ENCODE results near the gene SORBS2.
"Not testable (repeated sequence)": the region's sequence is repeated elsewhere in the genome, so short reads cannot be mapped to it uniquely, and the experiment has no call there.

Gene SORBS2

GRCh38 chr4:185709802-185710486 is 102.0 kb downstream of the SORBS2 start:
- DNase-seq: no peak

GRCh38 chr4:185708348-185708747 is 103.6 kb downstream of the SORBS2 start:
- no peak for DNase-seq

- not testable (repeated sequence) for DNase-seq
Observed at GRCh38 chr4:185707622-185708021, 104.4 kb downstream of the SORBS2 start.

GRCh38 chr4:185702147-185702663 is 109.8 kb downstream of the SORBS2 start:
- no peak for DNase-seq

GRCh38 chr4:185700630-185701029 is 111.4 kb downstream of the SORBS2 start:
- DNase-seq: no peak

GRCh38 chr4:185700048-185700447 is 111.9 kb downstream of the SORBS2 start:
- DNase-seq: no peak

- no peak for DNase-seq
Observed at GRCh38 chr4:185697488-185697887, 114.5 kb downstream of the SORBS2 start.

- DNase-seq: no peak
Observed at GRCh38 chr4:185695743-185696142, 116.3 kb downstream of the SORBS2 start.

- no peak for DNase-seq
Observed at GRCh38 chr4:185693548-185694215, 118.3 kb downstream of the SORBS2 start.

GRCh38 chr4:185689407-185689806 is 122.6 kb downstream of the SORBS2 start:
- DNase-seq: no peak

- no peak for DNase-seq
Observed at GRCh38 chr4:185685804-185686203, 126.2 kb downstream of the SORBS2 start.

- DNase-seq: no peak
Observed at GRCh38 chr4:185683896-185684295, 128.1 kb downstream of the SORBS2 start.

- DNase-seq: no peak
Observed at GRCh38 chr4:185683222-185683621, 128.8 kb downstream of the SORBS2 start.

GRCh38 chr4:185682236-185682635 is 129.8 kb downstream of the SORBS2 start:
- DNase-seq: no peak

GRCh38 chr4:185681604-185682003 is 130.4 kb downstream of the SORBS2 start:
- no peak for DNase-seq

GRCh38 chr4:185680617-185681016 is 131.4 kb downstream of the SORBS2 start:
- DNase-seq: no peak

- DNase-seq: no peak
Observed at GRCh38 chr4:185679523-185679922, 132.5 kb downstream of the SORBS2 start.

- no peak for DNase-seq
Observed at GRCh38 chr4:185677637-185678314, 134.2 kb downstream of the SORBS2 start.

GRCh38 chr4:185672618-185673017 is 139.4 kb downstream of the SORBS2 start:
- no peak for DNase-seq

GRCh38 chr4:185672151-185672550 is 139.8 kb downstream of the SORBS2 start:
- DNase-seq: no peak

GRCh38 chr4:185671496-185671895 is 140.5 kb downstream of the SORBS2 start:
- DNase-seq: no peak

GRCh38 chr4:185671066-185671465 is 140.9 kb downstream of the SORBS2 start:
- DNase-seq: no peak

- no peak for DNase-seq
Observed at GRCh38 chr4:185669288-185669687, 142.7 kb downstream of the SORBS2 start.

- no peak for DNase-seq
Observed at GRCh38 chr4:185666156-185666555, 145.8 kb downstream of the SORBS2 start.
